Esophagus squamous epithelium (tissue), 4 donors: ENCODE measurements around the gene IL10RA.

ENCODE experiments used
- CTCF ChIP-seq, 6 experiments: fragments of 450-650 bp in 4 of 6; fragments of 200-600 bp in 2 of 6; sonication (generic) in 2 of 6; IDR thresholded peaks; one replicate each; pipeline ENCODE4 v1.5.1; 2016 to 2019; ENCODE audit warnings: antibody characterized with exemption in 6 of 6, mild to moderate bottlenecking in 4 of 6, moderate library complexity in 4 of 6
- POLR2A ChIP-seq, 4 donors: fragments of 450-650 bp; IDR thresholded peaks; one replicate each; pipeline ENCODE4 v1.6.1; 2017; ENCODE audit warnings: antibody characterized with exemption in 4 of 4, mild to moderate bottlenecking in 4 of 4, moderate library complexity in 3 of 4

DNA sequence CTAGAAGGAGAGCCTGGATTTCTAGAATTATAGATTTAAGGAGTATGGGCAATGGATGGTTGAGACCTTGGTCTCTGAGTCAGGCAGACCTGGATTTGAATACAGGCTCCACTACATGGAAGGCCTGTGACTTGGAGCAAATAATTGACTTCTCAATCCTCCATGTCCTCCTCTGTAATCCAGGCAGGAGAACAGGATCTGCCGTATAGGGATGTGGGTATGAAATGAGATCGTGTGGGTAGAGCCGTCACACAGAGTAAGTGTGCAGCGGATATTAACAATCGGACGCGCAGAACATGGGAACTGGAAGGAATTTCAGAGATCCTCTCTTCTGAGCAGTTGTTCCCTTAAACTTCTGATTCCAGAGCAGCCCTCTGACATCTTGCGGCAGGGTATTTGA lies 45.5 kb upstream of the IL10RA start:
- TF ChIP-seq CTCF (IDR thresholded peaks at IDR 0.05), result no peak
- no peak for TF ChIP-seq POLR2A (IDR thresholded peaks at IDR 0.05)
